Type B pancreatic cell (in vitro differentiated cells): ENCODE measurements around the gene SLC4A1AP. TPM values are rescaled to one million over a fixed set of nuclear protein-coding genes. Genes with fewer than 3 reads are reported as not detected.

Experiments used
- DNase-seq: peaks from one replicate; pipeline ENCODE4 v3.0.0; 2021; ENCODE audit warnings: mixed read lengths; ENCODE audit not compliant: unreplicated experiment; ENCODE audit errors: extremely low spot score
- H3K27ac Mint-ChIP-seq: 2 replicates; pipeline ENCODE4 v1.8.0; 2021; ENCODE audit warnings: mild to moderate bottlenecking, mixed read lengths
- H3K27me3 Mint-ChIP-seq: 2 replicates; pipeline ENCODE4 v1.8.0; 2021; ENCODE audit warnings: mixed read lengths
- H3K36me3 Mint-ChIP-seq: 2 replicates; pipeline ENCODE4 v1.8.0; 2021; ENCODE audit warnings: mixed read lengths
- H3K4me1 Mint-ChIP-seq: one replicate; pipeline ENCODE4 v1.8.0; 2021; ENCODE audit warnings: mixed read lengths; ENCODE audit not compliant: unreplicated experiment
- H3K4me3 Mint-ChIP-seq: 2 replicates; pipeline ENCODE4 v1.8.0; 2021; ENCODE audit warnings: mild to moderate bottlenecking, mixed read lengths
- H3K9me3 Mint-ChIP-seq: 2 replicates; pipeline ENCODE4 v1.8.0; 2021; ENCODE audit warnings: mixed read lengths
- total RNA-seq: library from RNA; stranded (reverse); gene quantifications from 2 replicates; pipeline ENCODE4 v1.2.1, GENCODE V29; 2021; ENCODE audit warnings: low replicate concordance
- TF ChIP-seq, protein P1 (sequence below): fragments of 200-600 bp; sonication (generic); conservative IDR thresholded peaks from 2 replicates; pipeline ENCODE4 v1.5.0; 2021; ENCODE audit warnings: antibody characterized with exemption, mild to moderate bottlenecking

SLC4A1AP gene
- total RNA-seq, 1 donor from 2014 or later = 20.7 TPM

DNA sequence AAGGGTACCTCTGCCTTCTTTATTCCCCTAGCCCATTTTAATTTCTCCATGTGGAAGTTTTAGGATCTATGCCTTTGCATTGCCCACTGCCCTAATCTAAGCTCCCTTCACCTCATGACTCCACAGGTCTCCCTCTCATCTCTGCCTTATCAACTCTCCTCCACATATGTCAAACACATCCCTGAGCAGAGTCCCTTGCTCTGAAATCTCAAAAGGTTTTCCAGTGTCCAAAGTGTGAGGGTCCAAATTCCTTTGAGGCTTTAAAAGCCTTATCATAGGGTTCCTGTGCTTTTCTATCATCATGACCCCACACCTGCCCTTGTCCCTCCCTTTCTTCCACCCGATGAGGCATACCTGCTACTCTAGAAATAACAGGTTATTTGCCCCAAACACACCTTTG is 38.6 kb downstream of the SLC4A1AP start:
- H3K4me1 Mint-ChIP-seq = peaks cover 14% of the 10 kb centered on the region
- H3K4me3 Mint-ChIP-seq = no peak overlapping the region
- H3K9me3 Mint-ChIP-seq = no peaks in the 10 kb centered on the region
- H3K27ac Mint-ChIP-seq = no peak overlapping the region
- TF ChIP-seq, protein P1, sequence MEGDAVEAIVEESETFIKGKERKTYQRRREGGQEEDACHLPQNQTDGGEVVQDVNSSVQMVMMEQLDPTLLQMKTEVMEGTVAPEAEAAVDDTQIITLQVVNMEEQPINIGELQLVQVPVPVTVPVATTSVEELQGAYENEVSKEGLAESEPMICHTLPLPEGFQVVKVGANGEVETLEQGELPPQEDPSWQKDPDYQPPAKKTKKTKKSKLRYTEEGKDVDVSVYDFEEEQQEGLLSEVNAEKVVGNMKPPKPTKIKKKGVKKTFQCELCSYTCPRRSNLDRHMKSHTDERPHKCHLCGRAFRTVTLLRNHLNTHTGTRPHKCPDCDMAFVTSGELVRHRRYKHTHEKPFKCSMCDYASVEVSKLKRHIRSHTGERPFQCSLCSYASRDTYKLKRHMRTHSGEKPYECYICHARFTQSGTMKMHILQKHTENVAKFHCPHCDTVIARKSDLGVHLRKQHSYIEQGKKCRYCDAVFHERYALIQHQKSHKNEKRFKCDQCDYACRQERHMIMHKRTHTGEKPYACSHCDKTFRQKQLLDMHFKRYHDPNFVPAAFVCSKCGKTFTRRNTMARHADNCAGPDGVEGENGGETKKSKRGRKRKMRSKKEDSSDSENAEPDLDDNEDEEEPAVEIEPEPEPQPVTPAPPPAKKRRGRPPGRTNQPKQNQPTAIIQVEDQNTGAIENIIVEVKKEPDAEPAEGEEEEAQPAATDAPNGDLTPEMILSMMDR = no peak
- DNase-seq = no peak
- H3K27me3 Mint-ChIP-seq = no peaks in the 10 kb centered on the region
- peaks cover 6% of the 10 kb centered on the region for H3K36me3 Mint-ChIP-seq

DNA sequence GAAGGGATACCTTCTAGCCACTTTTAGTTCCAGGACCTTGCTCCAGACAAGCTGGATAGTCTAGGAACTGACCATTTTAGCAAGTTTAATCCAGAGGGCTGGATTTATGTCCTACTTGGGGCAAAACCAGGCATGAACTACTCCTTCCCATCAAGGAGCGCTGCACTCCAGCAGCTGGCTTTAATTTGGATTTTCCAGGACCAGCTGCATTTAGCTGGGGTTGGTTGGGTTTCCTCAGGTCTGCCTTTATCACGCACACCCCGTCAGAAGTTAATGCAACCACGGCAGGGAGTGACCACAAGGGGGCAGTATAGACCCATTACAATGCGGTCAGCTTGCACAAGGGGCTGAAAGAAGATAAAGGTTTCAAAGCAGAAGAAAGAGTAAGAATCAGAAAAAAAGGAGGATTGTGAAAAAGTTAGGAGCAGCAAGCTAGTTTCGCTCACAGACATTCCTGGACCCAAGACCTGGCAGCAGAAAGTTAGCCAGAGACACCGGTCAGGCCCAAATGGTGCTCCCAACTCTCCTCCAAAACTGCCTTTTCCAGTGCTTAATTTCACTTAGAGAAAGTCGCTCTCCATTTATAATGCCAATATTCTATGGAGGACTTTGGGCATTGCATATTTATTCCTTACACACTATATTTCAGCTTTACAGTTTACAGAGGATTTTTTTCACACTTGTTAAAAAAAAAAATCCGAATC is 40.1 kb downstream of the SLC4A1AP start:
- no peaks in the 10 kb centered on the region for H3K27me3 Mint-ChIP-seq
- H3K4me1 Mint-ChIP-seq = peaks cover 14% of the 10 kb centered on the region

GRCh38 chr2:27704342-27704876 is 40.7 kb downstream of the SLC4A1AP start:
- TF ChIP-seq, protein P1 = no peak
- H3K9me3 Mint-ChIP-seq = no peaks in the 10 kb centered on the region
- H3K4me1 Mint-ChIP-seq = peaks cover 14% of the 10 kb centered on the region
- H3K36me3 Mint-ChIP-seq = no peaks in the 10 kb centered on the region
- H3K27me3 Mint-ChIP-seq = no peaks in the 10 kb centered on the region
- no peak overlapping the region for H3K27ac Mint-ChIP-seq
- DNase-seq = no peak
- no peak overlapping the region for H3K4me3 Mint-ChIP-seq

More for the DNA sequence above, 40.1 kb downstream of the SLC4A1AP start:
- Mint-ChIP-seq H3K27ac (peak overlapping the region; percentile 60), H3K4me3 (no peak overlapping the region), H3K9me3 (no peaks in the 10 kb centered on the region), H3K36me3 (no peaks in the 10 kb centered on the region)
- DNase-seq = peak; percentile 90
- TF ChIP-seq, protein P1 = peak; percentile 96

- Mint-ChIP-seq H3K4me3 (no peak overlapping the region), H3K36me3 (no peaks in the 10 kb centered on the region), H3K9me3 (no peaks in the 10 kb centered on the region), H3K27ac (peak overlapping the region; percentile 52), H3K27me3 (no peaks in the 10 kb centered on the region), H3K4me1 (peaks cover 14% of the 10 kb centered on the region)
- TF ChIP-seq, protein P1 = no peak
- no peak for DNase-seq
Observed at GRCh38 chr2:27705851-27706622, 42.3 kb downstream of the SLC4A1AP start.

DNA sequence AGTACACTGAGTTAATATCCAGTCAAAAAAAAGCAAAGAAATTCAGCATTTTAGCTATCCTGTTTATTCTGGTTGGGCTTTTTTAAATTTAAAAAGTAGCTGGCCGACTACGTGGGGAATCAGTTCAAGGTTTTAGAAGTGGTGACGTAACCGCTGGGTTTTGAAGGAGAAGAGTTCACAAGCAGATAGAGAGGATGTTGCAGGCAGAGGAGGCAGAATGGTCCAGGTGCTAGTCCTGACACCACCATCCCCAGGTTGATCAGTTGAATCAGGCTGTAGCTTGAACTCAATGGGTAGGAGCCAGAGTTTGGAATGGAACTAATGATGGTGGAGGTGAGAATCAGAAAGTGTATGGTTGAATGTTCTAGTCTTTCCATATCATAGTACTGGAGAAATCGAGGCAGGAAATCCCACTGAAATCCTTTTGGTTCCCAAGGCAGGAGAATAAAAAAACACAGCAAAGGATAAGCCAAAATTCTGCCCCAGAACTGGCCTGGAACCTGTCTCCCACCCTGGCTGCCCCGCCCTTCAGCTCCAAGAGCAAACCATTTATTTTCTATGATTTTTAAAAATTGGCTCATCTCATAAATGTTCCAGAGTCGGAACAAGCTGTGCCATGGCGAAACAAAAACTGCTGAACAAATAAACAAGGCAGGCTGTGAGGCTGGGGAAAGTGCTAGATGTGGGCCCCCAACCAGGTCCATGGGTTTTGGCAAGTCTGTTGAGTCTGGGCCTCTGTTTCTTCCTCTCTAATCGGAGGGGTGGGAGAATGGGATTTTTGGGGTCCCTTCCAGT is 44.0 kb downstream of the SLC4A1AP start:
- DNase-seq = no peak
- Mint-ChIP-seq H3K4me1 (peaks cover 14% of the 10 kb centered on the region), H3K9me3 (no peaks in the 10 kb centered on the region), H3K36me3 (no peaks in the 10 kb centered on the region), H3K27ac (no peak overlapping the region), H3K4me3 (no peak overlapping the region), H3K27me3 (peaks cover 5% of the 10 kb centered on the region)
- TF ChIP-seq, protein P1 = no peak
